AG04450 (cell line): ENCODE measurements around the gene OR4A5. TPM values are rescaled to one million over a fixed set of nuclear protein-coding genes. Genes with fewer than 3 reads are reported as not detected.
"Not testable (repeated sequence)": the region's sequence is repeated elsewhere in the genome, so short reads cannot be mapped to it uniquely, and the experiment has no call there.

ENCODE experiments used
- CTCF ChIA-PET: fragments of 300-600, 350-600 bp; formaldehyde crosslinking; extraction: SDS; loops from one replicate; lab custom pipeline; 2022; ENCODE audit warnings: antibody characterized with exemption, inconsistent platforms; lab: Charles Lee
- POLR2A ChIA-PET: fragments of 350-600 bp; formaldehyde crosslinking; extraction: SDS; loops from one replicate; lab custom pipeline; 2021; ENCODE audit warnings: antibody characterized with exemption, inconsistent platforms; lab: Yijun Ruan, JAX
- DNase-seq: peaks from one replicate; pipeline ENCODE4 v3.0.0-alpha.2; 2011; ENCODE audit warnings: low read depth, low spot score
- H3K27ac ChIP-seq: one replicate; pipeline ENCODE4 v1.5.1; 2012; ENCODE audit warnings: low read depth, low read length, control low read depth
- H3K27me3 ChIP-seq: one replicate; pipeline ENCODE4 v1.6.0; 2012; ENCODE audit warnings: low read length; ENCODE audit not compliant: control insufficient read depth, insufficient read depth
- H3K4me3 ChIP-seq: 2 replicates; pipeline ENCODE4 v1.5.1; 2011; ENCODE audit warnings: mild to moderate bottlenecking, low read depth, low read length, control low read depth
- H3K9me3 ChIP-seq: 2 replicates; pipeline ENCODE4 v1.5.1; 2012; ENCODE audit warnings: low read length; ENCODE audit not compliant: control insufficient read depth, insufficient read depth
- polyA minus RNA-seq: library from RNA; depleted of rRNA, polyadenylated mRNA; stranded (reverse); fragments of >200 nt; gene quantifications from 2 replicates; pipeline ENCODE4 v1.2.3, GENCODE V29; 2011; rRNA and poly(A)+ RNA removed
- polyA plus RNA-seq: library from polyadenylated mRNA; depleted of rRNA; stranded (reverse); fragments of >200 nt; gene quantifications from 2 replicates; pipeline ENCODE4 v1.2.3, GENCODE V29; 2011; rRNA removed

Gene OR4A5, protein sequence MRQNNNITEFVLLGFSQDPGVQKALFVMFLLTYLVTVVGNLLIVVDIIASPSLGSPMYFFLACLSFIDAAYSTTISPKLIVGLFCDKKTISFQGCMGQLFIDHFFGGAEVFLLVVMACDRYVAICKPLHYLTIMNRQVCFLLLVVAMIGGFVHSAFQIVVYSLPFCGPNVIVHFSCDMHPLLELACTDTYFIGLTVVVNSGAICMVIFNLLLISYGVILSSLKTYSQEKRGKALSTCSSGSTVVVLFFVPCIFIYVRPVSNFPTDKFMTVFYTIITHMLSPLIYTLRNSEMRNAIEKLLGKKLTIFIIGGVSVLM
- polyA plus RNA-seq = not detected in 2 replicates
- not detected in 2 replicates for polyA minus RNA-seq

- H3K27ac ChIP-seq, H3K27me3 ChIP-seq, H3K9me3 ChIP-seq, POLR2A ChIA-PET, CTCF ChIA-PET, DNase-seq, H3K4me3 ChIP-seq: not testable (repeated sequence)
Observed at GRCh38 chr11:54706532-54706931, at the start of gene OR4A5. OR4A5 (plus strand) TSS chr11:54706832; CDS start chr11:54706885, 53 bp downstream.

DNA sequence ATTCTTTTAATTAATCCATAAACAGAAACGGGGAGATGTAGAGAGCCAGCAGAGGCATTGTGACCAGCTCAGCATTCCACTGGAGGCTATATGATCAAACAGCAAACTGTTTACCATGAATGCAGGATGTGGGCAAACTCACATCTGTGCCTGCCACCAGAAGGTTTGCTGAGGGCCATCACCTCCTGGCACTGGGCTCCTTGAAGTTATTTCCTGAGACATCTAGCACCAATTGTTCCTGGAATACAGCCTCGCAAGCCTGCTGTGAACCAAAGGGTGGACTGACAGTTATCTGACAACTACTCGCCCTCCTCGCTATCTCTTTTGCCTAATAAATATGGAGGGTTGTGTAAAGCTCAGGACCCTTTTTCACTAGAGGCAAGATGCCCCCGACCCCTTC is 13.5 kb downstream of the OR4A5 start:
- H3K27ac ChIP-seq, H3K27me3 ChIP-seq, CTCF ChIA-PET, DNase-seq, H3K4me3 ChIP-seq, H3K9me3 ChIP-seq, POLR2A ChIA-PET: not testable (repeated sequence)

Other genes with a start within 250 kb of the OR4A5 start
- gene OR4C46, start 102.8 kb upstream of the OR4A5 start, polyA plus RNA-seq = not detected in 2 replicates